HEK293 (cell line): ENCODE data around the gene PIK3R3.
"Not testable (repeated sequence)": the region's sequence is repeated elsewhere in the genome, so short reads cannot be mapped to it uniquely, and the experiment has no call there.

ENCODE experiments used
- REPIN1 ChIP-seq: fragments of 450-650 bp; formaldehyde crosslinking; IDR thresholded peaks from 2 replicates; pipeline ENCODE4 v1.5.1; 2017; ENCODE audit warnings: missing biosample characterization, missing genetic modification characterization, low read depth
- TRIM28 ChIP-seq: IDR thresholded peaks from 2 replicates; pipeline ENCODE4 v1.6.1; 2011; ENCODE audit warnings: low read length, control low read depth, borderline replicate concordance
- ZBTB48 ChIP-seq: fragments of 450-650 bp; formaldehyde crosslinking; IDR thresholded peaks from 2 replicates; pipeline ENCODE4 v1.5.1; 2016; ENCODE audit warnings: missing biosample characterization, missing genetic modification characterization
- ZBTB8A ChIP-seq: fragments of 450-650 bp; formaldehyde crosslinking; IDR thresholded peaks from 2 replicates; pipeline ENCODE4 v1.5.1; 2016; ENCODE audit warnings: missing biosample characterization, missing genetic modification characterization
- ZNF501 ChIP-seq: fragments of 450-650 bp; formaldehyde crosslinking; IDR thresholded peaks from 2 replicates; pipeline ENCODE4 v1.5.1; 2016; ENCODE audit warnings: missing biosample characterization, missing genetic modification characterization
- ZNF660 ChIP-seq: fragments of 450-650 bp; IDR thresholded peaks from 2 replicates; pipeline ENCODE4 v1.5.1; 2018; ENCODE audit warnings: missing biosample characterization, mild to moderate bottlenecking, missing genetic modification characterization
- TF ChIP-seq, protein P1 (sequence below): fragments of 450-650 bp; formaldehyde crosslinking; IDR thresholded peaks from 2 replicates; pipeline ENCODE4 v1.5.1; 2016; ENCODE audit warnings: missing biosample characterization, missing genetic modification characterization

- TF ChIP-seq, protein P1, sequence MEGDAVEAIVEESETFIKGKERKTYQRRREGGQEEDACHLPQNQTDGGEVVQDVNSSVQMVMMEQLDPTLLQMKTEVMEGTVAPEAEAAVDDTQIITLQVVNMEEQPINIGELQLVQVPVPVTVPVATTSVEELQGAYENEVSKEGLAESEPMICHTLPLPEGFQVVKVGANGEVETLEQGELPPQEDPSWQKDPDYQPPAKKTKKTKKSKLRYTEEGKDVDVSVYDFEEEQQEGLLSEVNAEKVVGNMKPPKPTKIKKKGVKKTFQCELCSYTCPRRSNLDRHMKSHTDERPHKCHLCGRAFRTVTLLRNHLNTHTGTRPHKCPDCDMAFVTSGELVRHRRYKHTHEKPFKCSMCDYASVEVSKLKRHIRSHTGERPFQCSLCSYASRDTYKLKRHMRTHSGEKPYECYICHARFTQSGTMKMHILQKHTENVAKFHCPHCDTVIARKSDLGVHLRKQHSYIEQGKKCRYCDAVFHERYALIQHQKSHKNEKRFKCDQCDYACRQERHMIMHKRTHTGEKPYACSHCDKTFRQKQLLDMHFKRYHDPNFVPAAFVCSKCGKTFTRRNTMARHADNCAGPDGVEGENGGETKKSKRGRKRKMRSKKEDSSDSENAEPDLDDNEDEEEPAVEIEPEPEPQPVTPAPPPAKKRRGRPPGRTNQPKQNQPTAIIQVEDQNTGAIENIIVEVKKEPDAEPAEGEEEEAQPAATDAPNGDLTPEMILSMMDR (tag by site-specific recombination), result not testable (repeated sequence)
- not testable (repeated sequence) for TF ChIP-seq ZBTB8A (tag by site-specific recombination); ZNF501 (tag by site-specific recombination); ZNF660 (tag by site-specific recombination); REPIN1 (tag by site-specific recombination); TRIM28; ZBTB48 (tag by site-specific recombination)
Measured at GRCh38 chr1:46093832-46094231, 38.6 kb downstream of the PIK3R3 start.
